ENCODE results near the gene TMF1. TPM values are rescaled to one million over a fixed set of nuclear protein-coding genes. Genes with fewer than 3 reads are reported as not detected.

Gene TMF1
- total RNA-seq, 1 donor from 2014 or later = 18.1 TPM

DNA sequence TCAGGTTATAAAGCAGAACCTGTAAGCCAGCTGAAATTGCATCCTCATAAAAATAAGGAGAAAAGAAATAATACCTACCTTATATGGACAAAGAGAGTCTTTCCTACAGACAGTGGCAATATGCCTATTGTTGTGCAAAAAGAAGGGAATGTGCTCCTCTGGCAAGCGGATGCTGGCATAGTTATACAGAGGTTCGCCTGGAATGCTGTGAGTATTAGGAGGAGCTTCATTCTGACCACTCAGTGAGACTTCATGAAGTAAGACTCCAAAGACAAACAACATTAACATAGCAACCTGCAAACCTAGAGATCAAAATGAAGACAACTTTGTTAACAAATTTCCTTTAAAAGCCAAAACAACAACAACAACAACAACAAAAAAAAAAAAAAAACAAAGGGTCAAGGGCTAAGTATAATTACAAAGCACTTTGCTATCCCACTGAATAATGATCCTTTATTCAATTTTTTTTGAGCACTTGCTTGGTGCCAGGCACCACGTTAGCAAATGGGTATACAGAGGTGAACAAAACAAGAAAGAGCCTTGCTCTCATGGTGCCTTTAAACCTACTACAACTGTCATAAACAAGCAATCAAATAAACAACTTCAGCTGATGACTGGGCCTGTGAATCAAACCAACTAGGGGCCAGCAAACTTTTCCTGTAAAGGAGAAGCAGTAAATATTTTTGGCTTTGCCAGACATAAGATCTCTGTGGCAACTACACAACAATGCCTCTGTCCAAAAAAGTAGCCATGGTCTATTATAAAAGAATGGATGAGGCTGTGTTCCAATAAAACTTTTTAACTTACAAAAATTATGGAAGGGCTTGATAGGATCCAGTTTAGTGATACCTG is 42.3 kb downstream of the TMF1 start:
- Mint-ChIP-seq H3K4me1 (ENCODE audit: unreplicated experiment) (peaks cover 70% of the 10 kb centered on the region), H3K27ac (ENCODE audit: unreplicated experiment) (peak overlapping the region; percentile 97), H3K27me3 (ENCODE audit: unreplicated experiment) (peaks cover 9% of the 10 kb centered on the region), H3K4me3 (ENCODE audit: unreplicated experiment) (peak overlapping the region; percentile 54), H3K9me3 (ENCODE audit: unreplicated experiment) (no peaks in the 10 kb centered on the region), H3K36me3 (ENCODE audit: low read depth, unreplicated experiment) (peaks cover 54% of the 10 kb centered on the region)
- peak; percentile 20 for DNase-seq (ENCODE audit: low spot score)
- TF ChIP-seq, protein P1, sequence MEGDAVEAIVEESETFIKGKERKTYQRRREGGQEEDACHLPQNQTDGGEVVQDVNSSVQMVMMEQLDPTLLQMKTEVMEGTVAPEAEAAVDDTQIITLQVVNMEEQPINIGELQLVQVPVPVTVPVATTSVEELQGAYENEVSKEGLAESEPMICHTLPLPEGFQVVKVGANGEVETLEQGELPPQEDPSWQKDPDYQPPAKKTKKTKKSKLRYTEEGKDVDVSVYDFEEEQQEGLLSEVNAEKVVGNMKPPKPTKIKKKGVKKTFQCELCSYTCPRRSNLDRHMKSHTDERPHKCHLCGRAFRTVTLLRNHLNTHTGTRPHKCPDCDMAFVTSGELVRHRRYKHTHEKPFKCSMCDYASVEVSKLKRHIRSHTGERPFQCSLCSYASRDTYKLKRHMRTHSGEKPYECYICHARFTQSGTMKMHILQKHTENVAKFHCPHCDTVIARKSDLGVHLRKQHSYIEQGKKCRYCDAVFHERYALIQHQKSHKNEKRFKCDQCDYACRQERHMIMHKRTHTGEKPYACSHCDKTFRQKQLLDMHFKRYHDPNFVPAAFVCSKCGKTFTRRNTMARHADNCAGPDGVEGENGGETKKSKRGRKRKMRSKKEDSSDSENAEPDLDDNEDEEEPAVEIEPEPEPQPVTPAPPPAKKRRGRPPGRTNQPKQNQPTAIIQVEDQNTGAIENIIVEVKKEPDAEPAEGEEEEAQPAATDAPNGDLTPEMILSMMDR (IDR thresholded peaks at IDR 0.05; ENCODE audit: unreplicated experiment) = no peak

DNA sequence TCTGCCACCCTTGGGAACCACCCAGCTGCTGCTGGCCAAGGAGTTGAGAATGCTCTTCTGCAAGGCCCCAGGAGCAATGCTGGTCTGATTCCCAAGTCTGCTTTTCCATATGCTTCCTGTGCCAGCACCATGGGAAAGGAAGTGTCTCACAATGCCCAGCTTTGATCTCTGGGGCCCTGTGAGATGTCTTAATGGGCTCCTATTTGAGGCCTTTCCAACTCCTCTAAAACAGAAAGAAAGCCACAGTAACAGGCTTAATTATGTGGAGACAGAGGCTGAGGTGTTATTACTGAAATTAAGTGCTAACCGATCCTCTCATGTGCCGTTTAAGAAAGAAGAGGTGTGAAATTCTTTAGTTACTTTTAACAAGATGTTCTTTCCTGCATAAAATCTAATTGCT is 43.2 kb downstream of the TMF1 start:
- H3K4me3 Mint-ChIP-seq (ENCODE audit: unreplicated experiment) = peak overlapping the region; percentile 90
- H3K27me3 Mint-ChIP-seq (ENCODE audit: unreplicated experiment) = peaks cover 7% of the 10 kb centered on the region
- TF ChIP-seq, protein P1 (IDR thresholded peaks at IDR 0.05; ENCODE audit: unreplicated experiment) = no peak
- H3K9me3 Mint-ChIP-seq (ENCODE audit: unreplicated experiment) = no peaks in the 10 kb centered on the region
- H3K36me3 Mint-ChIP-seq (ENCODE audit: low read depth, unreplicated experiment) = peaks cover 50% of the 10 kb centered on the region
- peaks cover 64% of the 10 kb centered on the region for H3K4me1 Mint-ChIP-seq (ENCODE audit: unreplicated experiment)
- H3K27ac Mint-ChIP-seq (ENCODE audit: unreplicated experiment) = peak overlapping the region; percentile 97
- peak; percentile 41 for DNase-seq (ENCODE audit: low spot score)

DNA sequence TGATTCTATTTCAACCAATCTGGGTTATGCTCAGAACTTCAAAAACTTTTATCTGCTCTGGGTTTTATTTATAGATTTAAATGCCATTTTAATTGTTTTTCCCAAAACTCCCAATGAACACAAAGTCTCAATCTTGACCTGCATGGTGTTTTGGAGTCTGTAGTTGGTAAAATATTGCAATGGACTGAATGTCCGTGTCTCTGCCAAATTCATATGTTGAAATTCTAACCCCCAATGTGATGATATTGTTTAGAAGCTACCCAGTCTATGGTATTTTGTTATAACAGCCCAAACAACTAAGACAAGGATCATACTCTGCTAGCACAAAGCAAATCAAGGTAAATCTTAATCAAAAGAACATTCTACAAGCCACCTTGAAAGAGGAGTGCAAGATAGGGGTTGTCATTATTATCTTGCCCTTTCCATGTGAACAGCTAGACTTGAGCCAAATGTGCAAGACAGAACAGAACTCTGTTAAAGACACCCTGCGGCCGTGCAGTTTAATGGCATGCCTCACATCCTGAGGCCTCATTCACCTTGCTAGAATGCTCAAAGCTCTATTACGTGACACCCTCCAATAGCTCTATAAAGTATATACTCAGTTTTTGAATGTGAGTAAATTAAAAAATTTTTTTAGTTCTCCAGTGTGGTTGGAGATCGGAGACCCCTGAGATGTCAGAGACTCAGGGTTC is 46.2 kb downstream of the TMF1 start:
- H3K4me3 Mint-ChIP-seq (ENCODE audit: unreplicated experiment) = peak overlapping the region; percentile 80
- H3K9me3 Mint-ChIP-seq (ENCODE audit: unreplicated experiment) = no peaks in the 10 kb centered on the region
- no peak for DNase-seq (ENCODE audit: low spot score)
- TF ChIP-seq, protein P1 (IDR thresholded peaks at IDR 0.05; ENCODE audit: unreplicated experiment) = no peak
- peaks cover 45% of the 10 kb centered on the region for H3K4me1 Mint-ChIP-seq (ENCODE audit: unreplicated experiment)
- no peaks in the 10 kb centered on the region for H3K27me3 Mint-ChIP-seq (ENCODE audit: unreplicated experiment)
- H3K27ac Mint-ChIP-seq (ENCODE audit: unreplicated experiment) = no peak overlapping the region
- peaks cover 41% of the 10 kb centered on the region for H3K36me3 Mint-ChIP-seq (ENCODE audit: low read depth, unreplicated experiment)

DNA sequence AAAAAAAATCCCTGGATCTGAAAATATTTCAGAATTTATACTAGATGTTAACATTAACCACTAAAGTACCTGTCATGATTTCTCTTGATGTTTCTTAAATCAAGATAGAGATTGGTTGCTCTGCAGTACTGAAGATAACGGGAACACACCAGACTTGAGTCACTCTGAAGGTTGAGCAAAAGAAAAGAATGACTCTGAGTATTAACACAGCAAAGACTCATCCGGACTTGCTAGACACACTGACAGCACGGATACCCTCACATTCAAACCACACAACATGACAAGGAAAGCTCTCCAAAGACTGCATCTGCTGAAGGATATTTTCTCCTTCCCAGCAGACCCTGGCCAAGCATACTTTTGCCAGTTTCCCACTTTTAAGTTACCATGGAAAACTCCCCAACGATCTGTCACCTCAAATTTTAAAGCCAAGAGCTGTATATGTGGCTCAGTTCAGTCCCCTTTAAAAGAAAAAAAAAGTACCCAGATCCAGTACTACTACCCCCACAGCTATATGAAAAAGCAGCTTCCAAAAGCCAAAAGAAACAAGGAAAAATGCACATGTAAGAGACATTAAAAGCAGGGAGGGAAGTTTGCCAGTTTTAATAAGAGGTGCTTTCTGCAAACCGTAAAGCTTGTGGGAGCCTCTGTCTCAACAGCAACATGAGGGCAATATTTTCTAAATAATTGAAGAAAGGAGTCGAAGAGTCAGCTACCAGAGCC is 46.9 kb downstream of the TMF1 start:
- H3K27me3 Mint-ChIP-seq (ENCODE audit: unreplicated experiment) = no peaks in the 10 kb centered on the region
- peaks cover 34% of the 10 kb centered on the region for H3K36me3 Mint-ChIP-seq (ENCODE audit: low read depth, unreplicated experiment)
- TF ChIP-seq, protein P1 (IDR thresholded peaks at IDR 0.05; ENCODE audit: unreplicated experiment) = no peak
- no peak for DNase-seq (ENCODE audit: low spot score)
- peaks cover 38% of the 10 kb centered on the region for H3K4me1 Mint-ChIP-seq (ENCODE audit: unreplicated experiment)
- no peaks in the 10 kb centered on the region for H3K9me3 Mint-ChIP-seq (ENCODE audit: unreplicated experiment)
- H3K27ac Mint-ChIP-seq (ENCODE audit: unreplicated experiment) = peak overlapping the region; percentile 26
- peak overlapping the region; percentile 42 for H3K4me3 Mint-ChIP-seq (ENCODE audit: unreplicated experiment)
